ENCODE results near the gene PLPPR3.
"Not testable (repeated sequence)": the region's sequence is repeated elsewhere in the genome, so short reads cannot be mapped to it uniquely, and the experiment has no call there.

The PLPPR3 gene

GRCh38 chr19:844546-844971, 22.8 kb upstream of the PLPPR3 start:
- DNase-seq (ENCODE audit: insufficient read length, low spot score), result no peak
- no peak for FAIRE-seq
- no peak for TF ChIP-seq CTCF (IDR thresholded peaks at IDR 0.05; ENCODE audit: insufficient read depth, missing control alignments)

- TF ChIP-seq CTCF (IDR thresholded peaks at IDR 0.05; ENCODE audit: insufficient read depth, missing control alignments), result no peak
- DNase-seq (ENCODE audit: insufficient read length, low spot score), result no peak
These were observed 22.2 kb upstream of the PLPPR3 start for GRCh38 chr19:843836-844545.

GRCh38 chr19:843180-843835, 21.6 kb upstream of the PLPPR3 start:
- DNase-seq (ENCODE audit: insufficient read length, low spot score), result no peak

More at GRCh38 chr19:843836-844545, 22.2 kb upstream of the PLPPR3 start:
- no peak for FAIRE-seq

GRCh38 chr19:842802-843179, 21.0 kb upstream of the PLPPR3 start:
- DNase-seq (ENCODE audit: insufficient read length, low spot score); FAIRE-seq: not testable (repeated sequence)

More at GRCh38 chr19:843180-843835, 21.6 kb upstream of the PLPPR3 start:
- no peak for TF ChIP-seq CTCF (IDR thresholded peaks at IDR 0.05; ENCODE audit: insufficient read depth, missing control alignments)
- no peak for FAIRE-seq

GRCh38 chr19:840519-841206, 18.9 kb upstream of the PLPPR3 start, which contains the start of gene PRTN3:
TSS of gene PRTN3 (plus strand) at chr19:840999. CDS start at chr19:841009, 10 bp downstream.
- DNase-seq (ENCODE audit: insufficient read length, low spot score) (no peak), FAIRE-seq (no peak)
- no peak for TF ChIP-seq CTCF (IDR thresholded peaks at IDR 0.05; ENCODE audit: insufficient read depth, missing control alignments)

GRCh38 chr19:835210-835810, 13.6 kb upstream of the PLPPR3 start:
- no peak for FAIRE-seq
- TF ChIP-seq CTCF (IDR thresholded peaks at IDR 0.05; ENCODE audit: insufficient read depth, missing control alignments), result no peak
- no peak for DNase-seq (ENCODE audit: insufficient read length, low spot score)

- DNase-seq (ENCODE audit: insufficient read length, low spot score) (no peak), FAIRE-seq (no peak)
- no peak for TF ChIP-seq CTCF (IDR thresholded peaks at IDR 0.05; ENCODE audit: insufficient read depth, missing control alignments)
These were observed 12.5 kb upstream of the PLPPR3 start for GRCh38 chr19:834216-834615.

Data from D721Med (cell line).